NCI-H460 (cell line): ENCODE data around the gene LIMS2. TPM values are rescaled to one million over a fixed set of nuclear protein-coding genes. Genes with fewer than 3 reads are reported as not detected.

ENCODE experiments used
- DNase-seq: peaks from one replicate; pipeline ENCODE4 v3.0.0-alpha.2; 2016; ENCODE audit warnings: low read depth; ENCODE audit errors: extremely low read depth
- total RNA-seq: library from RNA; depleted of rRNA; stranded (reverse); fragments of >200 nt; shearing (Covaris generic); gene quantifications from 2 replicates; pipeline ENCODE4 v1.2.3, GENCODE V29; 2014

Gene LIMS2
- total RNA-seq, 1 experiment from 2014 or later, result not detected

- DNase-seq, result no peak
These were observed 3.2 kb upstream of the LIMS2 start for GRCh38 chr2:127678531-127678930.

DNA sequence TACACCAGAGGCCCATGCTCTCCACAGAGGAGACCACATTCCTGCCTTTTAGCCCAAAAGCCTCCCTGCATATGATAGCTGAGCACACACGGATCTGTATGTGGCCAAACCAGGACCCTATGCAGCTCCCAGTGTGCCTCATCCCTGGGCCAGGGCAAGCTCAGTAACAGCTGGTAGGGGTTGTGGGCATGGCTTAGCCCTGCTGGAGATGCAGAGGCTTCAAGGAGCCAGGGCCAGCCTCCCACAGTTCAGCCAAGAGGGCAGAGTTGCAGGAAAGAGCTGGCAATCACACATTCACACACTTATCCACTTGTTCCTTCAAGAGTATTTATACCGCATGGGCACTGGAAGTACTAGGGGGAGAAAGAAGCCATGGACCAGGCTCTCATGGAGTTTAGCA lies 1.6 kb upstream of the LIMS2 start:
- DNase-seq, result no peak

DNA sequence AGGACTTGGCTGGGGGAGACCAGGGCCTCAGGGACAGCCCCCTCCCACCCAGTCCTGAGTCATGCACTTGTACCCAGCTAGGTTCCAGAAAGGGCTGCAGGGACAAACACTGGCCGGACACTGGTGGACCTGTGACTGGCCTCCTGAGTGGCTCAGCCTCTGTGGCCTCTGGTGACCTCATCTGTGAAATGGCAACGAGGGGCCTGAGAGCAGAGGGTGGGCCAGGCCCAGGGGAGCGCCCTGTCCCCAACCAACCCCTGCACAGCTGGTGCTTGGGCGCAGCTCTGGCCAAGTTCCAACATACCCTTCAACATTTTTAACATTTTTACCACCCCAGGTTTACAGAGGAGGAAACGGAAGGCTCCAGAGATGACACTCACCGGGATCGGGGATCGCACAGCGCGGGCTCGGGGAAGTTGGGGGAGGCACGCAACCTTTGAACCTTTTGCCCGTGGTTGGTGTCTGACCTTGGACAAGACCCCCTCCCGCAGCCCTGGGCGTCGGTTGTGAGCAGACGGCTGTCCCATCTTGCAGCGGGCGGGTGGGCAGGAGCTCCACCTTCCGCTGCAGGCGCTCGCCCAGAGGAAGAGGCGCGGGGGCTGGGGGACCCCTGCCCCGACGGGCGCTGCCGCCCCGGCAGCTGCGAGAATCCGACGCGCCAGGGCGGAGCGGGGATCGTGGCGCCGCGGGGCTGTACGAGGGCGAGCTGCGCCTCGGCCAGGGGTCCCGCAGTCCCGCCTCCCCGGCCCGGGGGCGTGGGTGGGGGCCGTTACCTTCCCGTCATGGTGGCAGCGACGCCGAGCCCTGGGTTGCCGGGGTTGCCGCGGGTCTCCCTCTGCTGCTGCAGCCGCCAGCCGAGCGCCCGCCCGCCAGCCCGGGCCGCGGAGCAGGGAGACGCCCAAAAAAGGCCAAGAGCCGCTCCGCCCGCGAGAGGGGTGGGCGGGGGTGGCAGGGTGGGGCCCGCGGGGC lies 805 bp downstream of the LIMS2 start:
- DNase-seq, result no peak

GRCh38 chr2:127673291-127674069 lies 1.9 kb downstream of the LIMS2 start:
- no peak for DNase-seq

GRCh38 chr2:127672341-127673224 lies 2.7 kb downstream of the LIMS2 start:
- no peak for DNase-seq

GRCh38 chr2:127671557-127672302 lies 3.6 kb downstream of the LIMS2 start:
- no peak for DNase-seq

DNA sequence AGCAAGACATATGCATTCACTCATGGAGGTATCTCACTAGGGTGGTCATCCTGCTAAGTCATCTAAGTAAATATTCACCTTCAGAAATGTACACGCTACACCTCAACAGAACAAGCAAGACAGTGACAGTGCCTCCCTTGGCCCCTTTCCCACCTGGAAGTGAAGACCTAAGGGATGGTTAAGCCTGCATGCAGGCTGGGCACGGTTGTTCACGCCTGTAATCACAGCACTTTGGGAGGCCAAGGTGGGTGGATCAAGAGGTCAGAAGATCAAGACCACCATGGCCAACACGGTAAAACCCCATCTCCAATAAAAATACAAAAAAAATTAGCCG lies 4.4 kb downstream of the LIMS2 start:
- DNase-seq, result no peak

DNA sequence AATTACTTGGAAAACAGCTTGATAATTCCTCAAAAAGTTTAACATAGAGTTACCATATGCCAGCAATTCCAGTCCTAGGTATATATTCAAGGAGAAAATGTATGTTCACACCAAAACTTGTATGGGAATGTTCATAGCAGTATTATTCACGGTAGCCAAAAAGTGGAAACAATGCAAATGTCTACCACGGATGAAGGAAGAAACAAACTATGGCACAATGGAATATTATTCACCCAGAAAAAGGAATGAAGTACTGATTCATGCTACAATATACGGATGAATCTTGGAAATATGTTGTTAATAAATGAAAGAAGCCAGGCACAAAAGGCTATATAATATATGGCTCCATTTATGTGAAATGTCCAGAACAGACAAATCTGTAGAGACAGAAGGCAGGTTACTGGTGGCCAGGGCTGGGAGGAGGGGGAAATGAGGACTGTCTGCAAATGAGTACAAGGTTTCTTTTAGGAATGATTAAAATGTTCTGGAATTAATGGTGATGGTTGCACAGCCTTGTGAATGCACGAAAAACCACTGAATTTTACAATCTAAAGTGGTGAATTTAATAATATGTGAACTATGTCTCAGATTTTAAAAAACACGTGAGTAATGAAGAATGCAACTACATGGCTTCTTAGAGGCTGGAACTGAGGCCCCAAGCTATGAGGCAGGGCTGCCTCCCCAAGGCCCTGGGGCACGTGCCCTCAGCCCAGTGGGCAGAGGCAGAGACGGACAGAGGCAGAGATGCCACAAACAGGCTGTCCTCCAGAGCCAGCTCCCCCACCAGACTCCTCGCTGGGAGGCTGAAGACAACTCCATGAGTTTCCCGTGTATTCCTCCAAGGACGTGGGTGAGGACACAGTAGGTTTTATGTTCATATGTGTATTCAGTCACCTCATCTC lies 5.0 kb downstream of the LIMS2 start:
- DNase-seq, result no peak

DNA sequence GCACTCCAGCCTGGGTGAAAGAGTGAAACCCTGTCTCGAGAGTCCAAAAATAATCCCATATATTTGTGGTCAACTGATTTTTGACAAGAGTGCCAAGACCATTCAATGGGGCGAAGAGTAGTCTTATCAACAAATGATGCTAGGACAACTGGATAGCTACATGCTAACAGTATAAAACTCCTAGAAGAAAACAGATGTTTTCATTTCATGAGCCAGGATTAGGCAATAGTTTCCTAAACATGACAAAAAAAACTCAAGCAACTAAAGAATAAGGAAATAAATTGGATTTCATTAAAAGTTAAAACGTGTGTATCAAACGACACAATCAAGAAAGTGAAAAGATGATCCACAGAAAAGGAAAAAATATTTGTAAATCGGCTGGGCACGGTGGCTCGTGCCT lies 6.3 kb downstream of the LIMS2 start:
- DNase-seq, result no peak

DNA sequence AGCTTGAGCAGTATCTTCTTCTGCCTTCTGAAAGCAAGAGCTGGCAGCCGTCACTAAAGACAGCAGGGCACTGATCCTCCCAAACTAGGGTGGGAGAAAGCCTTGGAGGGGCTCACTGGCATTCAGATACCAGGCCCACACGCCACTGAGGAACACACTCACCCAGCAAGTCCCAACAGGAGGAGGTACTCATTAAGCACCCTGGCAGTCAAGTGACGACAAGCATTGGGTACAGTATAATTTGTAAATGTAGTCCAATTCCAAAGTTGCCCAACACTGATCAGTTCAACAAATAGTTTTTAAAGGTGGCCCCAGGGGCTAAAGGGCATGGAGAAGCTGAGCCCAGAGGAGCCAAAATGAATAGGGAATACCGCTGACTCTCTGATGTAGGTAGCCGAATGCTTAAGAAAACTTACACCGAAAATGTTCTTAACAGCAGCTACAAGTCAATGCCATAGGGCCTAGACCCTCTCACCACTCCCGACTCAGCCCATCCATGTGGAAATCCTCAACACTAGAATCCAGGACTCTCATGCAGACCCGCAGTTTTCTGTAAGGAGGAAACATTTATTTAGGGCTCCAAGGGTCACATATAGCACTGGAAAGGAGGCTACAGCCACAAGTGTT lies 9.9 kb downstream of the LIMS2 start:
- no peak for DNase-seq

DNA sequence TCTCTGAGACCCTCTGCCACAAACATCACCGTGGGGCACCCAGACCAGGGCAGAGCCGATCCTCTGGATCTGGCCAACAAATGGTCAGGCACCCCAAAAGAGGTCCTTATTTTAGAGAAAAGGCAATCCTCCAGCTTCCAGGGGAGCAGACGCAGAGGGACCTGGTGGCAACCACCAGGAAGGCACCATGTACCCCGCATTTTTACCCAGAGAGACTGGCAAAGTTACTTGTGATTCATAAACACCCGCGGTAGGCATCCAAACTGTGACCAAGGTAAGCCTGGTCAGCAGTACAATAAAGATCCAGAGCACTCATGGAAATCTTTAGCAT lies 10.5 kb downstream of the LIMS2 start:
- DNase-seq, result no peak

DNA sequence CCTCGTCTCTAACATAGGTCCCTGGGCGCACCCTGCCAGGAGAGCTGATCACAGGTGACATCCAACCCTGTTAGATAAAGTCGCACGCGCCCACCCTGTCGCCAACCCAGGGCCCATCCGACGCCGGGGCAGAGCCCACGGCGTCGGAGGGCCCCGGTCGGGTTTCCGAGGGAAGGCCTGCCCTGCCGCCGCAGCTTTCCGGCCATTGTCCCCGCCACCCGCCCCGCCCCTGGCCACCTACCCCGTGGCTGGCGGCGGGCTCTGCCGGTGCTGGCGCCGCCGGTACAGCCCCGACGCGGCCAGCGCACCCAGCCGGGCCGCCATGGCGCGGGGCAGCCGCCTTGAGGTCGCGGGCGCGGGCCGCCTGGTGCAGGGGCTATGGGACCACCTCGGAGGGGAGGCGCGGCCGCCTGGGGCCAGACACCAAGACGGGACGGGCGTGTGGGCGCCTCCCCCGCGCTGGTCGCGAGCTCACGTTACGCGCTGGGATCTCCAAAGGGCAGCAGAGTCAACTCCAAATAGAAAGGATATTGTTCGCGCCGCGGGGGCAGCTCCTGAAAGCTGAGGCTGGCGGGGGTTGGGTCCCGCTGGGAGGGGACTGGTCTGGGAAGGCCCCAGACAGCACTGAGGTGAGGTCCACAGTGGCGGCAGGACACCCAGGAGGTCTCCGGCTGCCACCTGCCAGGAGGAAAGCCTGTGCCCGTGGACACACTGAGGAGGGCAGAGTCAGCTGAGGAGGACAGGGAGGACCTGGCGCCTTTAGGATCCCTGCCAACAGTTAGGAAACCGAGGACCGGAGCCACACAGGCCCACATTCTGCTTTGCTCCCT lies 11.1 kb downstream of the LIMS2 start:
- DNase-seq, result no peak

DNA sequence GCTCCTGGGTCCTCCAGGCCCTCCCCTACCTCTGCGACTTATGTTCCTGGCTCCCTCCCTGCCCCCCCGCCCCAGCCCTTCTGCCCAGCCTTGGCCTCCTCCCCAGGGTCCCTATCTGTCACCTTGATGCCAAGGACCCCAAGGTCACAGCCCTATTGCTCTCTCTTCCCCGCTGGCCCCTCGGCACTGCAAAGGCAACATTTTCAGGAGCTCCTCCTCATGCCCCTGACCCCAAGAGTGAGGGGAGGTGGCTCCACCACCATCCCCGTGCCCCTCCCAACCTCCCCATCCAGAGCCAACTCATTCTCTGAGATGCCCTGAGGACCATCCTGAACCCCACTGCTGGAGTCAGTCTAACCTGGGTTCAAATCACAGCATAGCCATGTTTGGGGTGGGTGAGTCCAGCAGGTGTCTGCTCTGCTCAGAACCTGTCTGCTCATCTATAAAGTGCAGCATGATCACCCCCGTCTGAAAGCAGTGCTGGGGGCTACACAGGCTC lies 11.7 kb downstream of the LIMS2 start:
- DNase-seq, result no peak

GRCh38 chr2:127662937-127663565 lies 12.3 kb downstream of the LIMS2 start:
- no peak for DNase-seq

GRCh38 chr2:127661949-127662510 lies 13.3 kb downstream of the LIMS2 start:
- DNase-seq, result no peak

- no peak for DNase-seq
These were observed 14.2 kb downstream of the LIMS2 start for GRCh38 chr2:127661072-127661649.

- no peak for DNase-seq
These were observed 15.1 kb downstream of the LIMS2 start for GRCh38 chr2:127660291-127660578.
